Esophagus muscularis mucosa (tissue), 4 donors: ENCODE results near the gene FOXR2. TPM values are rescaled to one million over a fixed set of nuclear protein-coding genes. Genes with fewer than 3 reads are reported as not detected.

ENCODE experiments used
- DNase-seq: peaks from one replicate; pipeline ENCODE4 v3.0.0-alpha.2; 2017; ENCODE audit errors: extremely low spot score
- H3K27ac ChIP-seq, 4 donors: fragments of 200-600 bp; sonication (generic); replicated peaks in 1 of 4; 1 replicate in 3 of 4; 2 replicates in 1 of 4; pipeline ENCODE4 v1.5.1; 2016 to 2019; ENCODE audit warnings: mild to moderate bottlenecking in 1 of 4
- H3K27me3 ChIP-seq, 4 donors: fragments of 200-600 bp; sonication (generic); one replicate each; pipeline versions ENCODE4 v1.5.1 to v1.6.0; 2016 to 2019
- H3K36me3 ChIP-seq, 4 donors: fragments of 200-600 bp; sonication (generic); one replicate each; pipeline ENCODE4 v1.5.1; 2016 to 2019
- H3K4me1 ChIP-seq, 4 donors: fragments of 200-600 bp; sonication (generic); one replicate each; pipeline ENCODE4 v1.5.1; 2016 to 2019
- H3K4me3 ChIP-seq, 4 donors: fragments of 200-600 bp; sonication (generic); 1 replicate in 2 of 4; 2 replicates in 2 of 4; pipeline ENCODE4 v1.5.1; 2016 to 2019; ENCODE audit warnings: mild to moderate bottlenecking in 4 of 4, moderate library complexity in 1 of 4
- H3K9me3 ChIP-seq, 4 donors: fragments of 200-600 bp; sonication (generic); 1 replicate in 3 of 4; 2 replicates in 1 of 4; pipeline ENCODE4 v1.5.1; 2016 to 2019
- CTCF ChIP-seq, 3 experiments: fragments of 200-600 bp in 2 of 3; fragments of 450-650 bp in 1 of 3; sonication (generic) in 2 of 3; IDR thresholded peaks; one replicate each; pipeline ENCODE4 v1.5.1; 2017 to 2019; ENCODE audit warnings: antibody characterized with exemption in 3 of 3, mild to moderate bottlenecking in 2 of 3, moderate library complexity in 1 of 3
- EP300 ChIP-seq: sonication (generic); formaldehyde crosslinking; IDR thresholded peaks from one replicate; pipeline ENCODE4 v1.6.1; 2017; ENCODE audit warnings: antibody characterized with exemption
- POLR2A ChIP-seq: fragments of 450-650 bp; IDR thresholded peaks from one replicate; pipeline ENCODE4 v1.6.1; 2017; ENCODE audit warnings: antibody characterized with exemption, moderate library complexity, mild to moderate bottlenecking, low read depth
- POLR2AphosphoS5 ChIP-seq, 2 donors: sonication (generic); formaldehyde crosslinking; IDR thresholded peaks; one replicate each; pipeline ENCODE4 v1.6.1; 2017; ENCODE audit warnings: antibody characterized with exemption in 2 of 2
- WGBS: methylation state at CpG from one replicate; pipeline ENCODE4 v1.1.5; 2018; 5-methylcytosine and 5-hydroxymethylcytosine counted together
- intact Hi-C: fragments of 100-400 bp; cut with DNase I; formaldehyde crosslinking; loops from one replicate; pipeline ENCODE4 v1.15.1; 2023
- small RNA-seq, 3 donors: library from RNA; depleted of rRNA; stranded (forward); fragments of <200 nt; gene quantifications; one replicate each; pipeline ENCODE3, GENCODE V24; 2016
- total RNA-seq, 4 donors: library from RNA; depleted of rRNA; stranded (reverse); fragments of >200 nt; gene quantifications; one replicate each; pipeline versions ENCODE4 v1.1.0 to v1.2.1, GENCODE V29; 2016

The FOXR2 gene
- total RNA-seq, 4 donors from 2014 or later = not detected

- Histone ChIP-seq H3K36me3 (no peaks in the 10 kb centered on the region), H3K9me3 (no peaks in the 10 kb centered on the region), H3K4me1 (no peaks in the 10 kb centered on the region), H3K27me3 (peaks cover 0 to 5% (median 0%) of the 10 kb centered on the region in 4 donors), H3K4me3 (no peak overlapping the region), H3K27ac (no peak overlapping the region)
- TF ChIP-seq CTCF (IDR thresholded peaks at IDR 0.05) = no peak
- no peak for DNase-seq
- 64% methylated on average over 4 of the region's 4 CpGs for WGBS
- intact Hi-C loops = no loop called here
Measured at GRCh38 chrX:55640854-55641253, 17.7 kb downstream of the FOXR2 start.

- Histone ChIP-seq H3K9me3 (peaks cover 0 to 5% (median 0%) of the 10 kb centered on the region in 4 donors), H3K36me3 (no peaks in the 10 kb centered on the region), H3K4me3 (no peak overlapping the region), H3K27me3 (no peaks in the 10 kb centered on the region), H3K4me1 (no peaks in the 10 kb centered on the region), H3K27ac (no peak overlapping the region)
- no peak for TF ChIP-seq POLR2A
- no peak for TF ChIP-seq EP300
- no peak for TF ChIP-seq POLR2AphosphoS5 (IDR thresholded peaks at IDR 0.05)
- no peak for TF ChIP-seq CTCF (IDR thresholded peaks at IDR 0.05)
- DNase-seq = no peak
- 86% methylated on average over 5 of the region's 5 CpGs for WGBS
- intact Hi-C loops = no loop called here
Measured at GRCh38 chrX:55648434-55648833, 25.2 kb downstream of the FOXR2 start.

GRCh38 chrX:55659931-55660330 is 36.7 kb downstream of the FOXR2 start:
- Histone ChIP-seq H3K36me3 (no peaks in the 10 kb centered on the region), H3K27ac (no peak overlapping the region), H3K4me1 (no peaks in the 10 kb centered on the region), H3K27me3 (no peaks in the 10 kb centered on the region), H3K4me3 (no peak overlapping the region), H3K9me3 (no peaks in the 10 kb centered on the region)
- no peak for DNase-seq
- intact Hi-C loops = no loop called here
- 32% methylated on average over 2 of the region's 2 CpGs for WGBS
- no peak for TF ChIP-seq EP300
- no peak for TF ChIP-seq POLR2A
- TF ChIP-seq POLR2AphosphoS5 (IDR thresholded peaks at IDR 0.05) = no peak

- intact Hi-C loops = no loop called here
- no peak for TF ChIP-seq POLR2A
- TF ChIP-seq POLR2AphosphoS5 (IDR thresholded peaks at IDR 0.05) = no peak
- TF ChIP-seq CTCF (IDR thresholded peaks at IDR 0.05) = no peak
Measured at GRCh38 chrX:55663584-55663983, 40.4 kb downstream of the FOXR2 start.

GRCh38 chrX:55668084-55668483 is 44.9 kb downstream of the FOXR2 start:
- no peak overlapping the region for H3K27ac ChIP-seq
- 29% methylated on average over 1 of the region's 1 CpG for WGBS
- no peaks in the 10 kb centered on the region for H3K27me3 ChIP-seq
- no peaks in the 10 kb centered on the region for H3K36me3 ChIP-seq
- no peaks in the 10 kb centered on the region for H3K4me1 ChIP-seq
- intact Hi-C loops = no loop called here
- H3K4me3 ChIP-seq = no peak overlapping the region
- peaks cover 0 to 38% (median 0%) of the 10 kb centered on the region in 4 donors for H3K9me3 ChIP-seq
- no peak for TF ChIP-seq POLR2A
- TF ChIP-seq CTCF (IDR thresholded peaks at IDR 0.05) = no peak
- TF ChIP-seq EP300 = no peak
- TF ChIP-seq POLR2AphosphoS5 (IDR thresholded peaks at IDR 0.05) = no peak
- DNase-seq = no peak

More at GRCh38 chrX:55663584-55663983, 40.4 kb downstream of the FOXR2 start:
- Histone ChIP-seq H3K27me3 (no peaks in the 10 kb centered on the region), H3K4me3 (no peak overlapping the region), H3K4me1 (no peaks in the 10 kb centered on the region), H3K27ac (no peak overlapping the region), H3K36me3 (no peaks in the 10 kb centered on the region), H3K9me3 (peaks cover 0 to 20% (median 0%) of the 10 kb centered on the region in 4 donors)
- WGBS = 60% methylated on average over 3 of the region's 3 CpGs
- DNase-seq = no peak

Small RNA genes within 50 kb of the gene (small RNA-seq; reads per million reads assigned to genes)
- 0 reads per million in 3 donors for gene RF00019

Other genes starting within 250 kb of the FOXR2 start
- gene MAGEH1, start 171.3 kb upstream of the FOXR2 start, total RNA-seq = 10 to 100 TPM; 22.4 to 28.8 (median 26.3) TPM
- gene USP51, start 133.6 kb upstream of the FOXR2 start, total RNA-seq = 1 to 10 TPM in 3 of 4 donors, under 1 TPM in 1; 0.83 to 2.5 (median 1.5) TPM
- gene RRAGB, start 94.3 kb downstream of the FOXR2 start, total RNA-seq = 10 to 100 TPM; 17.2 to 24.9 (median 19.4) TPM